HG03565 (cell line): ENCODE data around the gene PDCD2L.
"Not testable (repeated sequence)": the region's sequence is repeated elsewhere in the genome, so short reads cannot be mapped to it uniquely, and the experiment has no call there.

Experiments
- ATAC-seq: cut with Tn5 transposase; IDR thresholded peaks from one replicate; pipeline ENCODE4 v1.9.1; 2021; ENCODE audit warnings: mild to moderate bottlenecking, moderate library complexity; ENCODE audit not compliant: unreplicated experiment

The PDCD2L gene

GRCh38 chr19:34404109-34404909 lies at the start of gene PDCD2L:
Gene PDCD2L, plus strand, starts transcription at chr19:34404399. Its CDS starts 32 bp downstream, at chr19:34404431.
- ATAC-seq = peak; percentile 90

- ATAC-seq = no peak
Observed at GRCh38 chr19:34355201-34355600, 49.0 kb upstream of the PDCD2L start.

- ATAC-seq = no peak
Observed at GRCh38 chr19:34356875-34357274, 47.3 kb upstream of the PDCD2L start.

- no peak for ATAC-seq
Observed at GRCh38 chr19:34357431-34357830, 46.8 kb upstream of the PDCD2L start.

- peak; percentile 91 for ATAC-seq
Observed at GRCh38 chr19:34359140-34359953, 44.9 kb upstream of the PDCD2L start.

GRCh38 chr19:34359954-34360315 lies 44.3 kb upstream of the PDCD2L start:
- ATAC-seq = no peak

GRCh38 chr19:34360354-34360909 lies 43.8 kb upstream of the PDCD2L start:
- ATAC-seq = no peak

- no peak for ATAC-seq
Observed at GRCh38 chr19:34362679-34363069, 41.5 kb upstream of the PDCD2L start.

- ATAC-seq = no peak
Observed at GRCh38 chr19:34363094-34363493, 41.1 kb upstream of the PDCD2L start.

- no peak for ATAC-seq
Observed at GRCh38 chr19:34363930-34364329, 40.3 kb upstream of the PDCD2L start.

GRCh38 chr19:34364462-34364829 lies 39.8 kb upstream of the PDCD2L start:
- ATAC-seq = no peak

- ATAC-seq = peak; percentile 53
Observed at GRCh38 chr19:34364830-34365462, 39.3 kb upstream of the PDCD2L start, which contains the start of gene GPI. Gene GPI, plus strand, starts transcription at chr19:34365196. Its CDS starts 71 bp downstream, at chr19:34365267.

- no peak for ATAC-seq
Observed at GRCh38 chr19:34365463-34366401, 38.5 kb upstream of the PDCD2L start.

GRCh38 chr19:34366738-34367623 lies 37.2 kb upstream of the PDCD2L start:
- ATAC-seq = no peak

GRCh38 chr19:34367624-34367957 lies 36.6 kb upstream of the PDCD2L start:
- no peak for ATAC-seq

GRCh38 chr19:34368338-34368737 lies 35.9 kb upstream of the PDCD2L start:
- no peak for ATAC-seq

- ATAC-seq = not testable (repeated sequence)
Observed at GRCh38 chr19:34369166-34369565, 35.0 kb upstream of the PDCD2L start.

- no peak for ATAC-seq
Observed at GRCh38 chr19:34370117-34370516, 34.1 kb upstream of the PDCD2L start.

- ATAC-seq = no peak
Observed at GRCh38 chr19:34370983-34371382, 33.2 kb upstream of the PDCD2L start.
